Neural cell (in vitro differentiated cells): ENCODE results near the gene PAK5.

Experiments used
- RAD21 ChIP-seq: fragments of 450-650 bp; conservative IDR thresholded peaks from 2 replicates; pipeline ENCODE4 v1.6.1; 2014; ENCODE audit warnings: antibody characterized with exemption, mild to moderate bottlenecking, moderate library complexity
- TAF1 ChIP-seq: IDR thresholded peaks from 2 replicates; pipeline ENCODE4 v1.6.1; 2012; ENCODE audit warnings: low read depth

DNA sequence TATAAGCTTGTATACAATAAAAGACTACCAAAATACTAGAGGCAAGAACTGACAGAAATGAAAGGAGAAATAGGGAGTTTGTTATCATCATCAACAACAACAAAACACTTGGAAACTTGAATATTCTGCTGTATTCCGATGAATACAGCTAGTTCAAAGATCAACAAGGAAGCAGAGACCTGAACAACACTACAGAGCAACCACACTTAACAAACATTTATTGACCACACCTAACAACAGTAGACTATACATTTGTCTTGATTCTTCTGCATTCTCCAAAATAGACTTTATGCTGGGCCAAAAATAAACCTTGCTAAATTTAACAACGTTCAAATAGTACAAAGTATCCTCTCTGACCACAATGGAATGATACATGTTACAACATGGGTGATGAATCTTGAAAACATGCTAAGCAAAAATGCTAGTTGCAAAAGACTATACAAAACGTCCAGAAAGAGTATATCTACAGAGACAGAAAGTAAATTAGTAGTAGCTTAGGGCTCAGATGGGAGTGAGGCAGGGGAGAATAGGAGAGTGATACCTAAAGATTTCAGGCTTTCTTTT is 39.1 kb upstream of the PAK5 start:
- TF ChIP-seq RAD21 (no peak), TAF1 (no peak)
